Activated naive CD8-positive, alpha-beta T cell (primary cell): ENCODE measurements around the gene BOD1L2.

Experiments used
- H3K27ac Mint-ChIP-seq: one replicate; pipeline ENCODE4 v1.8.0; 2021; ENCODE audit warnings: mixed read lengths
- H3K27me3 Mint-ChIP-seq: one replicate; pipeline ENCODE4 v1.8.0; 2021; ENCODE audit warnings: mixed read lengths
- H3K36me3 Mint-ChIP-seq: one replicate; pipeline ENCODE4 v1.8.0; 2021; ENCODE audit warnings: mixed read lengths
- H3K4me1 Mint-ChIP-seq: one replicate; pipeline ENCODE4 v1.8.0; 2021; ENCODE audit warnings: low read depth, mixed read lengths
- H3K4me3 Mint-ChIP-seq: one replicate; pipeline ENCODE4 v1.8.0; 2021; ENCODE audit warnings: mild to moderate bottlenecking, mixed read lengths
- H3K9me3 Mint-ChIP-seq: one replicate; pipeline ENCODE4 v1.8.0; 2021; ENCODE audit warnings: low read depth, mixed read lengths

Gene BOD1L2

DNA sequence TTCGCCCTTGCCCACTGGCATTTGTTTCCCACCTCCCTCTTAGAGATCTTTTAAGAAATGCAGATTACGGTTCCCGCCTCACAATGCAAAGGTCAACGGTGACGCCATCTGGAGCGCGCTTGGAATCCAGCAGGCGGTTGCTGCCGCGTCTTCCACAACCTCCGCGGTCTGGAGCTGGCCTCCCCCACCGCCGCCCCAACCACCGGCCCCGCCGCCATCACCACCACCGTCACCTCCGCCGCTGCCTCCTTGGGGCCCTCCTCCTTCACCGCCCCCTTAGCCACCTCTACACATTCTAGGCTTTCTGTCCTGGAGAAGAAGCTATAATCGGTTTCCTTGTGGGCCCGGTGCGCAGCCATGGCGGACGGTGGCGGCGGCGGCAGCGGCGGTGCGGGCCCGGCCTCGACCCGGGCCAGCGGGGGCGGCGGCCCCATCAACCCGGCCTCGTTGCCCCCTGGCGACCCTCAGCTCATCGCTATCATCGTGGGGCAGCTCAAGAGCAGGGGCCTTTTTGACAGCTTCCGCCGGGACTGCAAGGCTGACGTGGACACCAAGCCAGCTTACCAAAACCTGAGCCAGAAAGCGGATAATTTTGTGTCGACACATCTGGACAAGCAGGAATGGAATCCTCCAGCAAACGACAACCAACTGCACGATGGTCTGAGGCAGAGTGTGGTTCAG is at the start of gene BOD1L2:
TSS of gene BOD1L2 (plus strand) at position 132 of the 681 bp plus-strand sequence. CDS start at position 358, 226 bp downstream.
- Mint-ChIP-seq H3K4me1 (no peaks in the 10 kb centered on the region), H3K27me3 (peaks cover 13% of the 10 kb centered on the region), H3K4me3 (no peak within 1 kb of the TSS), H3K36me3 (no peaks in the 10 kb centered on the region), H3K9me3 (no peaks in the 10 kb centered on the region), H3K27ac (no peak within 1 kb of the TSS)

DNA sequence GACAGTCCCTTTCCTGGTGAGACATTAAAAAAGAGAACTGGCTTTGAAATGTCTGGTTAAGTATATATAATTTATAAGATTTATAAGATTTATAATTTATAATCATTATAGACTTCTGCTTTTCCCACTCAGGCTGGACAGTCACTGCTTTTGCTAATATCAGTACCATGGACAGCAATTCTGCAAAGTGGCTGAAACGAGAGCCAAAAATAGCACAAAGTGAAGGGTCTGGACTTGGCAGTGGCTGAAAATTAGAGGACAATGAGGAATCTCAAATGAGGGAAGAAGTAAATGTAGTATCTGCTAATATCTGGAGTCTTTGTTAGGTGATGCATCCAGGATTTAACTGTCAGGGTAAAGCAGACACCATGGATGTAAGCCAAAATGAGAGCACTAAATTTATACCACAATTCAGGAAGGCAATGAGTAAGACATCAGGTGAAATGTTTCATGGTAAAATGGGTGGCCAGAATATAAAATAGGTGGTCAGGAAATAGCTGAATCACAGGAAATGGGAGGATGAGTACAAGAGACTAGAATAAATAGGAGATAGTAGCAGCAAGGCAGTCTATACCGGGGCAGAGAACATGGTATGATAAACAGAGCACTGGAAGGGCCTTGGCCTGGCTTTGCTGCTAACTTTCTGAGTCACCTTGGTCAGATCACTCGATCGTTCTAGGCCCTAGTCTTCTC is 39.6 kb upstream of the BOD1L2 start:
- Mint-ChIP-seq H3K9me3 (no peaks in the 10 kb centered on the region), H3K36me3 (peaks cover 2% of the 10 kb centered on the region), H3K4me3 (no peak overlapping the region), H3K4me1 (no peaks in the 10 kb centered on the region), H3K27ac (no peak overlapping the region), H3K27me3 (peaks cover 12% of the 10 kb centered on the region)

DNA sequence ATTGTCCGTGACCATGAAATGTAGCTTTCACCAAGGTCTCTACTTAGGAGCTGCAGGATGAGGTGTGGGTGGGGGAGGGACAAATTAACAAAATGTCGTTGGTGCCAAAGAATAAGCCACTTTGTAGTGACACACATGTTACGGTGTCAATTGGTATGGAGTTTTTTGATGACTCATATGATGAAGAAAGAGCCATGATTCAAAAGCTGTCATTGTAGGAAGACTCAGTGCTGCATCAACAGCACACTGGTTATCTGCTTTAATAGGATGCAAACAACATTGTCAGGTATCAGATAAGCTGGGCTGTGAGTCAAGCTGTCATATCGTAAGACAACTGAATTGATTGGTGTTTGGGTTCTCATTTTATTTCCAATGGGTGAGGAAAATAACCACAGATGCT is 36.6 kb upstream of the BOD1L2 start:
- no peaks in the 10 kb centered on the region for H3K36me3 Mint-ChIP-seq
- peaks cover 13% of the 10 kb centered on the region for H3K27me3 Mint-ChIP-seq
- no peaks in the 10 kb centered on the region for H3K9me3 Mint-ChIP-seq
- H3K27ac Mint-ChIP-seq: no peak overlapping the region
- no peak overlapping the region for H3K4me3 Mint-ChIP-seq
- no peaks in the 10 kb centered on the region for H3K4me1 Mint-ChIP-seq

DNA sequence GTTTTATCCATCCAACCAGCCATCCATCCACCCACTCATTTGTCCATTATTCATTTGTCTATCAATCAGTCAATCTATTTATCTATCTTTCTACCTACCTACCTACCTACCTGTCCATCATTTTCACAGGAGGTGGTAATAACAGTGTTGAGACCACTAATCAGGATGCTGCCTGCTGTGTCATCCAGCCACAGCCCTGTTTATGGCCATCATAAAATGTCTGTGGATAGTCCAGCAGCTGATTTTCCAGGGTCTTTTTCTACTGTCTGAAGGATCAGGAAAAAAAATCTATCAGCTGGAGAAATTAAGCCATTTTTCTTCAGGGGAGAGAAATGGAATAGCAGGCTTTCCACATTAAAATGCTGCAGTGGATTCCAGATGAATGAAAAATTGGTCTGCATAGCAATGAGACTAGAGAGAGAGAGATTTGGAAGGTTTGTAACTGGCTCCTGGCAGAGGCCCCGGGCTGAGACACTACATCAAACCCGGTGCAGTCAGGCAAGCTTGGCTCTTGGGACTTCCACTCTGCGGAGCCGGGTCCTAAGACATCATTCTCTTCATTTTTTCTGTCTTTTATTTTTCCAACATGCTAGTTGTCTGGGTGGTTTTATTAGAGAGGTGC is 33.0 kb upstream of the BOD1L2 start:
- Mint-ChIP-seq H3K4me3 (no peak overlapping the region), H3K4me1 (no peaks in the 10 kb centered on the region), H3K27me3 (peaks cover 14% of the 10 kb centered on the region), H3K27ac (no peak overlapping the region), H3K9me3 (no peaks in the 10 kb centered on the region), H3K36me3 (no peaks in the 10 kb centered on the region)

DNA sequence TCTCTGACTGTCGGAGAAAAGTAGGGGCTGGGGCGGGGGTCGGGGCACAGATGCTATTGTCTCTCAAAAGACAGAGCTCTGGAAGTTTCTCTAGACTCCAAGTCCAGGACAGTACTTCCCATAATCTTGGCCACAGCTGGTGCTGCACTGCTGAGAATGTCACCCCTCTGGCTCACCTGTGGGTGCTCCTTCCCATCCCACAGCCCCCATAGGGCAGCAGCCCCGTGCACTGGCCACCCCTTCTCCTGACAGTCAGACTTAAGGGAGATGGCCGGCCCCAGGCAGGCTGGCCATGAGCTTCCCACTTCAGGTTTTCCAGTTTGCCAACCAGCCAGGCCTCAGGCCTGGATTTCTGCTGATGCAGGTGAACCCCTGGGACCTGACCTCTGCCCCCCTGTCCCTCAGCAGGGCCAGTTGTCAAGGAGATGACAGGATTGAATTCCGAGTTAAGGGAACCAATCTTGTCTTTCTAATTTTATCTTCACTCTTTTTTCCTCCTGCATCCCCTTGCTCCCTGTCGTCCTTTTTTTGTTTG is 30.2 kb upstream of the BOD1L2 start:
- Mint-ChIP-seq H3K27ac (no peak overlapping the region), H3K9me3 (no peaks in the 10 kb centered on the region), H3K4me3 (no peak overlapping the region)

DNA sequence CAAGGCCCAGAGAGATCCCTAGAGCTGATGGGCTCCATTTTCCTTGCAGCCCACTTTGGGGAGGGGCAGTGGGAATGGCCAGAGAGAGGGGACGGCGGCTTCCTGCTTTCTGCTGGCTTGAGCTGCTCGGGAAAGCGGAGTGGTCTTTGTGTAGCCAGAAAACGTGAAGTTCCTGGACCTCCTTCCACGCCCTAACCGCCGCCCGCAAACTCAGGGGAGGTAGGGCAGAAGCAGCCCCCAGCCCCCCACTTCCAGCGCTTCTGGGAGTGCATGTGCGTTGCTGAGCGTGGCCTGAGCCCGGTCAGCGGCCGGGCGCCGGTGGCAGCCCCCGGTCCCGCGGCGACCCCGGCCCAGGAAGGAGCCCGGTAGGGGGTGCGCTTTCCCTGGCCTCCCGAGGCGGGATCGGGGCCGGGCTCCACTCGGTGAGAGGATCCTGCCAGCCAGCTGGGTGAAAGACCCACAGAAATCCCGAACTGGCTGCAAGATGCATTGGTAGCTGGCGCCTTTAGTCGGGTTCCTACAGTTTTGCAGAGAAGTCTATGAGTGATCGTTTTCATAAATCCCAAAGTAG is 25.3 kb upstream of the BOD1L2 start:
- H3K9me3 Mint-ChIP-seq: no peaks in the 10 kb centered on the region
- no peak overlapping the region for H3K27ac Mint-ChIP-seq
- no peak overlapping the region for H3K4me3 Mint-ChIP-seq
- no peaks in the 10 kb centered on the region for H3K36me3 Mint-ChIP-seq
- H3K4me1 Mint-ChIP-seq: peaks cover 1% of the 10 kb centered on the region
- peaks cover 14% of the 10 kb centered on the region for H3K27me3 Mint-ChIP-seq

More for the DNA sequence above, 30.2 kb upstream of the BOD1L2 start:
- Mint-ChIP-seq H3K36me3 (no peaks in the 10 kb centered on the region), H3K27me3 (peaks cover 16% of the 10 kb centered on the region), H3K4me1 (peaks cover 1% of the 10 kb centered on the region)

DNA sequence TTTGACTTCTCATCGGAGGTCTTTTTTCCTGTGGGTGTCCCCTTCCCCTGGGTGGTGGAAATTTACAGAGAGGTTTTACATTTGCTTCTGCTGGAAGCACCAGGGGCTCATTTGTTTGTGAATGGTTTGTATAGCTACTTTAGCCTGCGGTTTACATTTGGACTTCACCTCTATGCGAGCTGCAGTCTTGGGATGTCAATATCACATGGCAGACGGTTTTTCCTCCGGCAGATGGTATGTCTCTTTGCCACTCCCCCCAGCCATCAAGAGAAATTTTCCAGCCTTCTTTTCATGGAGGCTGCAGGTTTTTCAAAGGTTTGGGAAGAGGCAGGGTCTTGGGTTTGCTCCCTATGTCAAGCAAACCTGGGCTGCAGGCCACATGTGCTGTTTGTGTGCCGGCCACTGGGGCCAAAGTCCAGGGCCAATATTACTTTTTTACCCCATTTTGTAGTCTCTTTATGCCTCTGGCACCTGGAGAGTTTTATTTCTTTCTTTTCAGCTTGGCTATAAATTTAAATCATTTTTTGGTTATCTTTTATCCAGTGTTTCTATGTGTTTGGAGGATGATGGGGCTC is 23.9 kb upstream of the BOD1L2 start:
- Mint-ChIP-seq H3K9me3 (no peaks in the 10 kb centered on the region), H3K27ac (no peak overlapping the region), H3K4me3 (no peak overlapping the region), H3K27me3 (peaks cover 14% of the 10 kb centered on the region), H3K36me3 (no peaks in the 10 kb centered on the region), H3K4me1 (peaks cover 1% of the 10 kb centered on the region)

DNA sequence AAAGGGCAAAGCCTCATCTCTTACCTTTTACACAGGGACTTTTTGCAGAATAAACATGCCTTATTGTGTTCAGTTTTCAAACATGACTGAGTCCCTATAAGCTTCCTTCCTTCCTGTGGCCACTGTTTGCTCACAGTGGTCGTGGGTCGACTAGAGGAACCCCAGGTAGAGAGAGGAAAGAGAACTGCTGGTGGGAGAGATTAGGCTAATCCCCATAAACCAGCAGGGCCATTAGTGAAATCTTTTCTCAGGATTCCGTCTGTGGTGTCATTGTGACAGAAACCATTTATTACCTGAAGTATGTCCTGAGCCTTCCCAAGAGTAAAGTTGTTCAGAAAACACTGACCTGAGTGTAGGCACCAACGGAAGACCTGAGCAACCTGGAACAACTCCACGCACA is 21.3 kb upstream of the BOD1L2 start:
- no peak overlapping the region for H3K27ac Mint-ChIP-seq
- peaks cover 1% of the 10 kb centered on the region for H3K4me1 Mint-ChIP-seq
- H3K36me3 Mint-ChIP-seq: no peaks in the 10 kb centered on the region
- H3K9me3 Mint-ChIP-seq: no peaks in the 10 kb centered on the region
- peaks cover 17% of the 10 kb centered on the region for H3K27me3 Mint-ChIP-seq
- no peak overlapping the region for H3K4me3 Mint-ChIP-seq

DNA sequence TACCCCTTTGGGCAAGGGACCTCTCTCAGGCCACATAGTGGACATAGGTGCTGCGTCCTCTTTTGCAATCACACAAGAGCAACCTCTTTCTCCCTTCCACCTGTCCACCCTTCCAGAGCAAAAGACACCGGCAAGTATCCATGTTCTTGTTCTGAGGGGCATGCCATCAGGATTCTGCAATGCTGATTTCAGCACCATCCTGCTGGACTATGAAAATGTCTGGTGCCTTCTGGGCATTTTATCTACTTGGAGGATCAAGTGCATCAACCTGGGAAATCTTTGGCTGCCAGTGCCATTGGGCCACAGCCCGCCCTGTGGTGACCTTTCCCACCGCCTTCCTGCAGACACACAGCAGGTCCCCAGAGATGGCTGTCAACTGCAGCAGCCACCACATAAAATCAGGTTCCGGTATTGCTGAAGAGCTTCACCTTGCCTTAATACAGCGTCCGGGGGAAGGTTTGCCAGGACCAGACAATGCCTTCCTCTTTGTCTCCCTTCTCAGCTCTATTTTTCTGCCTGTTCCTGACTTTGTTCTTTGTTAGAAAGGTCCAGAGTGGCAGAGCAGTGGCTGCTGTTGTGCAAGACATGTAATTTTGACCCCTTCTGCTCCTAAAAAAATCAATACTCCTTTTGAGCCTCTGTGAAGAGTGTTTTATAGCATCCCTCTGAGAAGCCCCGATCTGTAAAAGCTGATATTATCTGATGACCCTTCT is 18.5 kb upstream of the BOD1L2 start:
- Mint-ChIP-seq H3K27ac (no peak overlapping the region), H3K9me3 (no peaks in the 10 kb centered on the region), H3K4me1 (no peaks in the 10 kb centered on the region), H3K4me3 (no peak overlapping the region), H3K36me3 (no peaks in the 10 kb centered on the region), H3K27me3 (peaks cover 9% of the 10 kb centered on the region)

DNA sequence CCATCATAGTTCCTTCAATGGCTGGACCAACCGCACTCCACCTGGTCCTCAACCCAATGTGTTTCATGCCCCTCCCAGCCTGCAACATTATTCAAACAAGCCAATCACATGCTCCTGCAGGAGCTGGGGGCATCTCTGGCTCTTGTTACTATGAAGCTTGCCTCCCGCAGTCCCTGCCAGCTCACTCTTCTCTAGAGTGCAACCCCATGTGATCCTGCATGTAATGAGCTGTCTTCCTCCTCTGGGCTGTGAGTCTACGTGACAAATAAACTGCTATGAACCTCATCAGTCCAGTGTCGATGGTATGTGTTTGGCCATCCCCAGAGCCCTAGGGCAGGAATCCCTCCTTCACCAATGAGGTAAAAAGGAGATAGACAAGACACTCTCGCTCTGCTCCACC is 15.8 kb upstream of the BOD1L2 start:
- Mint-ChIP-seq H3K27me3 (peaks cover 9% of the 10 kb centered on the region), H3K36me3 (no peaks in the 10 kb centered on the region), H3K4me3 (no peak overlapping the region), H3K27ac (no peak overlapping the region), H3K9me3 (no peaks in the 10 kb centered on the region), H3K4me1 (no peaks in the 10 kb centered on the region)

DNA sequence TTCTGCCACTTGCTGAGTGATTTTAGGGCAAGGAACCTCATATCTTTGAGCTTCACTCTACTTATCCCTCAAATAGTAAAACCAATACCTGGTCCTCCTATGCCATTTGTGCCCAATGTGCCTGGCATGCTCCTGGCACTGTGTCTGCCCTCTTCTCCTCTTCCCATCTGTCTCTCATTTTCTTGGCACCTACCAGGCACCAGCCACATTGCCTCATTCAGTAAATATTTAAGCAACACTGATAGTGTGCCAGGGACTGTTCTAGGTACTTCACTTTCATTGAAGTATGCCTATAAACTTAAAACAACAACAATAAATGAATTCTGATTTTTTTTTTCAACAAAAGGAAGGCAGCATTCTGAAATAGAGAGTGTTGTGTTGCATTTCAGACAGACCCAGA is 15.1 kb upstream of the BOD1L2 start:
- H3K27ac Mint-ChIP-seq: no peak overlapping the region
- H3K9me3 Mint-ChIP-seq: no peaks in the 10 kb centered on the region
- H3K4me1 Mint-ChIP-seq: no peaks in the 10 kb centered on the region
- H3K4me3 Mint-ChIP-seq: no peak overlapping the region
- no peaks in the 10 kb centered on the region for H3K36me3 Mint-ChIP-seq
- H3K27me3 Mint-ChIP-seq: peaks cover 9% of the 10 kb centered on the region

DNA sequence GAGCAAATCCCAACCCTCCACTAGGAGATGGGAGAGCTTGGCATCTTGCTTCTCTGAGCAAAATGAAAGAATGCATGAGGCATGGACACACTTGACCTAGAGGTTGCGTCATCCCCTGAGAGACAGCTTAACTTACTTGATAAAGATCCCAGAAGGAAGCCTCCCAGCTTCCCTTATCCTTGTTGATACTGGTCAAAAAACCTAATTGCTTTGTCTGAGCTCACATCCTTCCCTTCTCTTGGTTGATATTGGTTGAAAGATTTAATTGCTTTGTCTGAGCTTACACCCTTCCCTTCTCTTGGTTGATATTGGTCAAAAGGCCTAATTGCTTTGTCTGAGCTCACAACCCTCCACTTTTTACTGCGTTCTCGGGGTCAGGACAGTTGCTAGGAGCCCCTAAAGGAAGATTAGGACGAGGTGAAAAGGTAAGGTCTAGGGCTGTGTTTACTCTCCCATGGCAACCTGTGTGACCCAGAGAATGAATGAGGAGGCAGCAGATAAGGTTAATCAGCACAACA is 12.2 kb upstream of the BOD1L2 start:
- Mint-ChIP-seq H3K36me3 (no peaks in the 10 kb centered on the region), H3K27me3 (peaks cover 2% of the 10 kb centered on the region), H3K4me1 (no peaks in the 10 kb centered on the region), H3K9me3 (no peaks in the 10 kb centered on the region), H3K4me3 (no peak overlapping the region), H3K27ac (no peak overlapping the region)

DNA sequence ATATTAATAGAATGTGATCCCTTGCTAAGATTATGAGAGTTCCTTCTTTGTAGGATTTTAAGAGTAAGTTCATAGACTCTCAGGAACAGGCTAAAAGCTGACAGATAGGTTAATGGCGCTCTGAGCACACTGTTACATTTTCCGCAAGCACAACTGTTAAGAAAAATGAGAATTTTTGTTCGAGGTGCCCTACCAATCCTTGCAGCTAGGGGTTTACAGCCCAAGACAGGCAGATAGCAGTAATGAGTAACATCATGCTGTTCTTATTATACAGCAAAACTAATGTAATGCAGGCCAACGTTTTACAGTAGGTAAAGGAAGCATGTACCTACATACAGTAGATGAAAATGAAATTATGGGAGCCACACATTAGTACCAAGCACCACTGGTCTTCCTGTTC is 11.2 kb upstream of the BOD1L2 start:
- no peak overlapping the region for H3K4me3 Mint-ChIP-seq
- no peak overlapping the region for H3K27ac Mint-ChIP-seq
- H3K4me1 Mint-ChIP-seq: no peaks in the 10 kb centered on the region
- H3K27me3 Mint-ChIP-seq: peaks cover 2% of the 10 kb centered on the region
- H3K36me3 Mint-ChIP-seq: no peaks in the 10 kb centered on the region
- no peaks in the 10 kb centered on the region for H3K9me3 Mint-ChIP-seq

DNA sequence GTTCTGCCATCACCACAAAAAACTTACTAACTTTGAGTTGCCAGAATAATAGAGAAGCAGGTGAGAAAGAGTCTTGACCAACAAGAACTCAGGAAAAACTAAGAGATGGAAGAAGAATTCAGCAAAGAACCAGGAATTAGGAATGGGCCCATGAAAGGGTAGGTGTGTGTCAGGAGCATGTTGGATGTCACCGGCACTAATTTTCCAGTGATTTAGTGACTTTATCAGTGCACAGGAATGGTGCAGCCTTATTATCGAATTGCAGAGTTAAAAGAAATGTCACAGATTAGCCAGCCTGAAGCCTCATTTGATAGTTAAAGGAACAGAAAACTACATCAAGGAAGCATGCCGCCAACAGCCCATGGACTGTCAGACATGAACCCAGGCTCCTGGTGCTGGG is 9.0 kb upstream of the BOD1L2 start:
- Mint-ChIP-seq H3K27ac (no peak overlapping the region), H3K4me1 (no peaks in the 10 kb centered on the region), H3K27me3 (peaks cover 6% of the 10 kb centered on the region), H3K9me3 (no peaks in the 10 kb centered on the region), H3K4me3 (no peak overlapping the region), H3K36me3 (no peaks in the 10 kb centered on the region)
